Common myeloid progenitor, CD34-positive (primary cell): ENCODE results near the gene FOXP4.
A peak's percentile ranks its signal among the peaks of the same experiment; 100 is the strongest.

ENCODE experiments used
- CTCF ChIA-PET: fragments of 350-600 bp; sonication (Branson Sonifier 250); formaldehyde crosslinking; loops from one replicate; lab custom pipeline; 2021; ENCODE audit warnings: antibody characterized with exemption; lab: Charles Lee
- POLR2A ChIA-PET: fragments of 350-600 bp; sonication (Branson Sonifier 250); formaldehyde crosslinking; loops from one replicate; lab custom pipeline; 2021; ENCODE audit warnings: antibody characterized with exemption; lab: Charles Lee
- DNase-seq, 3 donors: peaks; one replicate each; pipeline versions ENCODE4 v3.0.0 to v3.0.0-alpha.2; 2013
- H3K27ac ChIP-seq, 2 experiments: 1 replicate in 1 of 2; 2 replicates in 1 of 2; pipeline ENCODE4 v1.7.0; 2013; ENCODE audit warnings: inconsistent platforms in 2 of 2, low read length in 2 of 2, mild to moderate bottlenecking in 2 of 2, low read depth in 1 of 2, moderate library complexity in 1 of 2; ENCODE audit not compliant: severe bottlenecking in 2 of 2, insufficient read depth in 1 of 2, poor library complexity in 1 of 2
- H3K27me3 ChIP-seq, 5 experiments: replicated peaks in 2 of 5; 1 replicate in 3 of 5; 2 replicates in 2 of 5; pipeline versions ENCODE4 v1.6.1 to v1.7.0; 2013; ENCODE audit warnings: low read length in 4 of 5, mild to moderate bottlenecking in 2 of 5, moderate library complexity in 2 of 5, inconsistent platforms in 1 of 5; ENCODE audit not compliant: insufficient read depth in 5 of 5, control insufficient read depth in 4 of 5
- H3K36me3 ChIP-seq, 4 experiments: 1 replicate in 2 of 4; 2 replicates in 2 of 4; pipeline versions ENCODE4 v1.6.1 to v1.7.0; 2013; ENCODE audit warnings: low read length in 3 of 4, control low read depth in 1 of 4, mild to moderate bottlenecking in 1 of 4; ENCODE audit not compliant: control insufficient read depth in 4 of 4, insufficient read depth in 4 of 4
- H3K4me1 ChIP-seq, 4 experiments: 1 replicate in 3 of 4; 2 replicates in 1 of 4; pipeline versions ENCODE4 v1.6.1 to v1.7.1; 2013; ENCODE audit warnings: low read length in 3 of 4, mild to moderate bottlenecking in 3 of 4, control low read depth in 1 of 4, inconsistent platforms in 1 of 4, moderate library complexity in 1 of 4; ENCODE audit not compliant: control insufficient read depth in 4 of 4, insufficient read depth in 4 of 4; ENCODE audit errors: control extremely low read depth in 1 of 4
- H3K4me3 ChIP-seq, 7 experiments: 1 replicate in 4 of 7; 2 replicates in 3 of 7; pipeline versions ENCODE4 v1.5.1 to v1.7.0; 2013; ENCODE audit warnings: mild to moderate bottlenecking in 7 of 7, low read length in 6 of 7, moderate library complexity in 6 of 7, inconsistent platforms in 2 of 7, low read depth in 2 of 7, control low read depth in 1 of 7; ENCODE audit not compliant: insufficient read depth in 4 of 7, control insufficient read depth in 1 of 7; ENCODE audit errors: extremely low read depth in 1 of 7
- H3K9me3 ChIP-seq, 5 experiments: 1 replicate in 4 of 5; 2 replicates in 1 of 5; pipeline versions ENCODE4 v1.6.1 to v1.7.1; 2013; ENCODE audit warnings: low read length in 4 of 5, mild to moderate bottlenecking in 2 of 5, inconsistent platforms in 1 of 5, low read depth in 1 of 5, moderate library complexity in 1 of 5; ENCODE audit not compliant: control insufficient read depth in 4 of 5, insufficient read depth in 2 of 5; ENCODE audit errors: control extremely low read depth in 1 of 5
- WGBS: methylation state at CpG from one replicate; pipeline ENCODE4 v1.1.5; 2013; ENCODE audit not compliant: insufficient coverage; 5-methylcytosine and 5-hydroxymethylcytosine counted together

FOXP4 gene

GRCh38 chr6:41538556-41539182, 7.5 kb upstream of the FOXP4 start:
- Histone ChIP-seq H3K4me1 (peaks cover 0 to 23% (median 12%) of the 10 kb centered on the region in 4 experiments), H3K4me3 (no peak overlapping the region), H3K9me3 (no peaks in the 10 kb centered on the region), H3K36me3 (no peaks in the 10 kb centered on the region), H3K27me3 (peaks cover 0 to 13% (median 0%) of the 10 kb centered on the region in 5 experiments), H3K27ac (no peak overlapping the region)
- DNase-seq = peak in 2 of 3 donors; percentile 31 to 34
- CTCF ChIA-PET = no interaction called here
- 92% methylated on average over 2 of the region's 2 CpGs for WGBS
- POLR2A ChIA-PET = no interaction called here

DNA sequence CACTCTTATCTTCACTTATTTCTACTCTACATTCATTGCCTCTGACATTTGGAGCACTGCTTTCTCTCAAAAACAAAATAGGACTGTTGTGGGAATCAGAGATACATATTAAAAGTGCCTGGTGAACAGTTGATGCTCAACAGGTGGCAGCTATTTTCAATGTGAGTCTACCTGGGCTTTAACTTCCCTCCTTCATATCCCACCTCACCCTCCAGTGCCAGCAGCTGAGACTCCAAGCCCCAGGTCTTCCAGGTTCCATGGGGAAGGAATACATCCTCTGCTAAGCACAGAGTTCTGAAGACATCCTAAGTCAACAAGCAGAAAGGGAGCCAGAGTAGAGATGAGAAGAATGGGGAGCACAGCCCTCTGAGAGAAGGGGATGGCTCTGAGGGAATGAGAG, 7.0 kb upstream of the FOXP4 start:
- DNase-seq = no peak
- CTCF ChIA-PET = interaction anchor here (1.3 kb wide), 1 partner anchor 114 kb away, joined by 7 read pairs; no protein-coding TSS in a partner anchor
- H3K27ac ChIP-seq = no peak overlapping the region
- peaks cover 0 to 23% (median 12%) of the 10 kb centered on the region in 4 experiments for H3K4me1 ChIP-seq
- POLR2A ChIA-PET = no interaction called here
- no peak overlapping the region for H3K4me3 ChIP-seq
- H3K36me3 ChIP-seq = no peaks in the 10 kb centered on the region
- no peaks in the 10 kb centered on the region for H3K9me3 ChIP-seq
- peaks cover 0 to 18% (median under 1%) of the 10 kb centered on the region in 5 experiments for H3K27me3 ChIP-seq

- Histone ChIP-seq H3K27ac (no peak overlapping the region), H3K27me3 (peaks cover 0 to 32% (median 2%) of the 10 kb centered on the region in 5 experiments), H3K4me1 (peaks cover 0 to 34% (median 20%) of the 10 kb centered on the region in 4 experiments), H3K9me3 (no peaks in the 10 kb centered on the region), H3K4me3 (no peak overlapping the region), H3K36me3 (no peaks in the 10 kb centered on the region)
- CTCF ChIA-PET = no interaction called here
- 100% methylated on average over 1 of the region's 2 CpGs for WGBS
- POLR2A ChIA-PET = no interaction called here
- no peak for DNase-seq
Measured at GRCh38 chr6:41541364-41541763, 4.8 kb upstream of the FOXP4 start.

DNA sequence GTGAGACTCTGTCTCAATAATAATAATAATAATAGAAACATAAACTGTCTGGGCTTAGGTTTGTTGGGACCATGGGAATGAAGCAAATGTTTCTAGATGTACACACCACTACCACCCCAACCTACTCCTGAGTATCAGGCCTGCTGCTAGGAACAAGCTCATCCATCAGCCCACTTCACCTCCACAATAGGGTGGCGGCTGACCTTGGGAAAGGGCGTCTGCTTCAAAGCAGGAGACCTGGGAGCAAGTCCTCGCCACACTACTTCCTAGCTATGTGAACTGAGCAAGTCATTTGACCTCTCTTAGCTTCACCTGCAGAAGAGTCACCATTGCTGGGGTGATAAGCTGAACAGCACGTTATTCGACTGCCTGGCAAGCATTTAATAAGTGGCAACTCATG, 3.1 kb upstream of the FOXP4 start:
- Histone ChIP-seq H3K9me3 (no peaks in the 10 kb centered on the region), H3K36me3 (no peaks in the 10 kb centered on the region), H3K27ac (no peak overlapping the region), H3K4me3 (no peak overlapping the region), H3K27me3 (peaks cover 0 to 43% (median 5%) of the 10 kb centered on the region in 5 experiments), H3K4me1 (peaks cover 0 to 31% (median 19%) of the 10 kb centered on the region in 4 experiments)
- no peak for DNase-seq
- WGBS = 96% methylated on average over 5 of the region's 5 CpGs
- ChIA-PET CTCF (interaction anchor here (0.7 to 1.2 kb wide), 4 partner anchors 11 to 121 kb away, joined by 3 to 5 read pairs (median 4); no protein-coding TSS in a partner anchor), POLR2A (no interaction called here)

DNA sequence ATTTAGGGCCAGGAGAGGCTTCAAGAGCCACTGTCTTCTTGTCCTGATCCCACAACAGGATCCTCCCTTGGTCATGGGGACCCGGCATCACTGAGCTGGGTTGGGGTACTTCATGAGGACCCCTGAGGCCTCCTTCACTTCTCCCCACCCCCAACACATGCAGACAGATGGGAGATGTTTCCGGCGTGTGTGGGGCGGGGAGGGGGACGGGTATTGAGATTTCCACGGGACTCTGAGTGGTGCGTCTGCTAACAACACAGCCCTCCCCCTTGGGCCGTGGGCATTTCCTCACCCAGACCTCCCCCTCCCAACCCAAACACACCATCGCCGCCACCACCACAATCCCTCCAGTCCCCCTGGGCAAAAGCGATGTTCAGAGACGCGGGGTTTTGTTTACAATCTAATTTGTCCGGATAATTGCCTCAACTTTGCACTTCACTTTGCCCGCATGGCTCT, 906 bp upstream of the FOXP4 start:
- DNase-seq = no peak
- POLR2A ChIA-PET = interaction anchor here (0.8 kb wide), 1 partner anchor 25 kb away, joined by 3 read pairs; no protein-coding TSS in a partner anchor
- H3K27me3 ChIP-seq = peaks cover 0 to 64% (median 7%) of the 10 kb centered on the region in 5 experiments
- no peaks in the 10 kb centered on the region for H3K36me3 ChIP-seq
- WGBS = 7% methylated on average over 7 of the region's 15 CpGs
- no peaks in the 10 kb centered on the region for H3K9me3 ChIP-seq
- CTCF ChIA-PET = interaction anchor here (0.9 to 2.2 kb wide), 3 partner anchors 83 to 195 kb away, joined by 3 to 7 read pairs (median 3); no protein-coding TSS in a partner anchor
- H3K4me3 ChIP-seq = peak overlapping the region in 6 of 7 experiments; percentile 42 to 82 (median 66)
- H3K27ac ChIP-seq = peak overlapping the region in 1 of 2 experiments; percentile 9
- peaks cover 3 to 35% (median 31%) of the 10 kb centered on the region in 4 experiments for H3K4me1 ChIP-seq

- Histone ChIP-seq H3K4me1 (peaks cover 3 to 35% (median 31%) of the 10 kb centered on the region in 4 experiments), H3K4me3 (peak overlapping the region; percentile 40 to 82 (median 66)), H3K27me3 (peaks cover 0 to 61% (median 7%) of the 10 kb centered on the region in 5 experiments), H3K27ac (no peak overlapping the region), H3K9me3 (no peaks in the 10 kb centered on the region), H3K36me3 (peaks cover 0 to 5% (median 1%) of the 10 kb centered on the region in 4 experiments)
- peak in 2 of 3 donors; percentile 42 to 56 for DNase-seq
- CTCF ChIA-PET = no interaction called here
- WGBS = 0% methylated on average over 67 of the region's 67 CpGs
- POLR2A ChIA-PET = interaction anchor here (1.3 kb wide), 1 partner anchor 14 kb away, joined by 4 read pairs; no protein-coding TSS in a partner anchor
Measured at GRCh38 chr6:41546475-41546865, 289 bp downstream of the FOXP4 start.
